Stimulated activated CD8-positive, alpha-beta memory T cell treated with anti-CD3 and anti-CD28 coated beads, Interleukin-15, amount 100 ng/mL, for 24 hours (primary cell): Measurements from ENCODE around the gene IFT88.

Source experiments
- DNase-seq: peaks from one replicate; pipeline ENCODE4 v3.0.0-alpha.2; 2020; ENCODE audit warnings: low read depth

The IFT88 gene

GRCh38 chr13:20686863-20687579 is 120.1 kb downstream of the IFT88 start:
- DNase-seq, result no peak

- DNase-seq, result no peak
Observed at GRCh38 chr13:20689291-20689690, 122.3 kb downstream of the IFT88 start.

GRCh38 chr13:20691616-20692015 is 124.7 kb downstream of the IFT88 start:
- DNase-seq, result no peak

- DNase-seq, result no peak
Observed at GRCh38 chr13:20696073-20696472, 129.1 kb downstream of the IFT88 start.

- no peak for DNase-seq
Observed at GRCh38 chr13:20699715-20700114, 132.8 kb downstream of the IFT88 start.

GRCh38 chr13:20700288-20700687 is 133.3 kb downstream of the IFT88 start:
- no peak for DNase-seq

- no peak for DNase-seq
Observed at GRCh38 chr13:20701461-20701860, 134.5 kb downstream of the IFT88 start.

- DNase-seq, result no peak
Observed at GRCh38 chr13:20702530-20702914, 135.6 kb downstream of the IFT88 start.

GRCh38 chr13:20702915-20703779 is 136.2 kb downstream of the IFT88 start, which contains the start of gene IL17D:
TSS of gene IL17D (plus strand) at chr13:20703699. CDS start at chr13:20704002, 303 bp downstream.
- DNase-seq, result no peak

GRCh38 chr13:20703780-20704458 is 137.0 kb downstream of the IFT88 start:
- peak; percentile 39 for DNase-seq

GRCh38 chr13:20704459-20705069 is 137.6 kb downstream of the IFT88 start:
- no peak for DNase-seq

- no peak for DNase-seq
Observed at GRCh38 chr13:20706661-20707060, 139.7 kb downstream of the IFT88 start.

- no peak for DNase-seq
Observed at GRCh38 chr13:20708216-20708615, 141.3 kb downstream of the IFT88 start.

- DNase-seq, result no peak
Observed at GRCh38 chr13:20709369-20709768, 142.4 kb downstream of the IFT88 start.

- DNase-seq, result no peak
Observed at GRCh38 chr13:20709782-20710181, 142.8 kb downstream of the IFT88 start.

- DNase-seq, result no peak
Observed at GRCh38 chr13:20711301-20712044, 144.5 kb downstream of the IFT88 start.

- no peak for DNase-seq
Observed at GRCh38 chr13:20713014-20713376, 146.0 kb downstream of the IFT88 start.

- no peak for DNase-seq
Observed at GRCh38 chr13:20713751-20714150, 146.8 kb downstream of the IFT88 start.

GRCh38 chr13:20714161-20714560 is 147.2 kb downstream of the IFT88 start:
- DNase-seq, result no peak

- no peak for DNase-seq
Observed at GRCh38 chr13:20714563-20715329, 147.8 kb downstream of the IFT88 start.

- no peak for DNase-seq
Observed at GRCh38 chr13:20715330-20715712, 148.4 kb downstream of the IFT88 start.
